Measurements from ENCODE around the gene SLC39A11.
"Not testable (repeated sequence)": the region's sequence is repeated elsewhere in the genome, so short reads cannot be mapped to it uniquely, and the experiment has no call there.

Gene SLC39A11

GRCh38 chr17:73069164-73069770, 23.2 kb downstream of the SLC39A11 start:
- DNase-seq (ENCODE audit: low spot score in 2 of 2) (no peak), ATAC-seq (no peak)
- Mint-ChIP-seq H3K4me3 (no peak overlapping the region), H3K27ac (no peak overlapping the region), H3K36me3 (no peaks in the 10 kb centered on the region), H3K9me3 (no peaks in the 10 kb centered on the region), H3K4me1 (peaks cover 17% of the 10 kb centered on the region)

GRCh38 chr17:73068322-73069153, 23.9 kb downstream of the SLC39A11 start:
- ATAC-seq (no peak), DNase-seq (ENCODE audit: low spot score in 2 of 2) (no peak)
- Mint-ChIP-seq H3K9me3 (no peaks in the 10 kb centered on the region), H3K36me3 (no peaks in the 10 kb centered on the region), H3K4me1 (peaks cover 20% of the 10 kb centered on the region), H3K4me3 (no peak overlapping the region), H3K27ac (no peak overlapping the region)

GRCh38 chr17:73067699-73068098, 24.8 kb downstream of the SLC39A11 start:
- not testable (repeated sequence) for ATAC-seq, H3K27ac Mint-ChIP-seq
- H3K4me1 Mint-ChIP-seq = peaks cover 20% of the 10 kb centered on the region

GRCh38 chr17:73067075-73067474, 25.4 kb downstream of the SLC39A11 start:
- ATAC-seq (no peak), DNase-seq (ENCODE audit: low spot score in 2 of 2) (no peak)
- Mint-ChIP-seq H3K4me3 (no peak overlapping the region), H3K9me3 (no peaks in the 10 kb centered on the region), H3K27ac (no peak overlapping the region), H3K36me3 (no peaks in the 10 kb centered on the region), H3K4me1 (peaks cover 18% of the 10 kb centered on the region)

More at GRCh38 chr17:73067699-73068098, 24.8 kb downstream of the SLC39A11 start:
- H3K9me3 Mint-ChIP-seq; H3K4me3 Mint-ChIP-seq; H3K36me3 Mint-ChIP-seq; DNase-seq (ENCODE audit: low spot score in 2 of 2): not testable (repeated sequence)

- H3K4me1 Mint-ChIP-seq = peaks cover 14% of the 10 kb centered on the region
- no peak overlapping the region for H3K27ac Mint-ChIP-seq
- H3K36me3 Mint-ChIP-seq = no peaks in the 10 kb centered on the region
- H3K4me3 Mint-ChIP-seq = no peak overlapping the region
- ATAC-seq (no peak), DNase-seq (ENCODE audit: low spot score in 2 of 2) (no peak)
- H3K9me3 Mint-ChIP-seq = no peaks in the 10 kb centered on the region
Observed at GRCh38 chr17:73066148-73066884, 26.2 kb downstream of the SLC39A11 start.

- ATAC-seq = no peak
Observed at GRCh38 chr17:73065376-73065775, 27.1 kb downstream of the SLC39A11 start.

GRCh38 chr17:73064084-73064938, 28.2 kb downstream of the SLC39A11 start:
- Mint-ChIP-seq H3K9me3 (no peaks in the 10 kb centered on the region), H3K27ac (no peak overlapping the region)
- no peak for DNase-seq (ENCODE audit: low spot score in 2 of 2)

More at GRCh38 chr17:73065376-73065775, 27.1 kb downstream of the SLC39A11 start:
- H3K9me3 Mint-ChIP-seq = no peaks in the 10 kb centered on the region
- H3K36me3 Mint-ChIP-seq = no peaks in the 10 kb centered on the region
- H3K27ac Mint-ChIP-seq = peak overlapping the region; percentile 32
- H3K4me3 Mint-ChIP-seq = no peak overlapping the region
- H3K4me1 Mint-ChIP-seq = peaks cover 14% of the 10 kb centered on the region
- no peak for DNase-seq (ENCODE audit: low spot score in 2 of 2)

GRCh38 chr17:73062726-73063125, 29.8 kb downstream of the SLC39A11 start:
- Mint-ChIP-seq H3K4me3 (no peak overlapping the region), H3K36me3 (no peaks in the 10 kb centered on the region), H3K9me3 (no peaks in the 10 kb centered on the region), H3K27ac (no peak overlapping the region), H3K4me1 (peaks cover 8% of the 10 kb centered on the region)
- DNase-seq (ENCODE audit: low spot score in 2 of 2) = no peak
- no peak for ATAC-seq

More at GRCh38 chr17:73064084-73064938, 28.2 kb downstream of the SLC39A11 start:
- no peak for ATAC-seq
- Mint-ChIP-seq H3K4me1 (peaks cover 14% of the 10 kb centered on the region), H3K36me3 (no peaks in the 10 kb centered on the region), H3K4me3 (no peak overlapping the region)

GRCh38 chr17:73061161-73061560, 31.3 kb downstream of the SLC39A11 start:
- ATAC-seq = no peak
- Mint-ChIP-seq H3K36me3 (no peaks in the 10 kb centered on the region), H3K4me1 (peaks cover 8% of the 10 kb centered on the region), H3K27ac (no peak overlapping the region), H3K9me3 (no peaks in the 10 kb centered on the region), H3K4me3 (no peak overlapping the region)
- DNase-seq (ENCODE audit: low spot score in 2 of 2) = no peak

GRCh38 chr17:73060721-73061120, 31.8 kb downstream of the SLC39A11 start:
- ATAC-seq = no peak
- Mint-ChIP-seq H3K4me3 (no peak overlapping the region), H3K27ac (no peak overlapping the region)

GRCh38 chr17:73059713-73060112, 32.8 kb downstream of the SLC39A11 start:
- ATAC-seq; H3K36me3 Mint-ChIP-seq; H3K9me3 Mint-ChIP-seq; H3K4me3 Mint-ChIP-seq; H3K4me1 Mint-ChIP-seq; H3K27ac Mint-ChIP-seq; DNase-seq (ENCODE audit: low spot score in 2 of 2): not testable (repeated sequence)

More at GRCh38 chr17:73060721-73061120, 31.8 kb downstream of the SLC39A11 start:
- H3K36me3 Mint-ChIP-seq = no peaks in the 10 kb centered on the region
- peaks cover 8% of the 10 kb centered on the region for H3K4me1 Mint-ChIP-seq
- no peaks in the 10 kb centered on the region for H3K9me3 Mint-ChIP-seq
- no peak for DNase-seq (ENCODE audit: low spot score in 2 of 2)

GRCh38 chr17:73058022-73058421, 34.5 kb downstream of the SLC39A11 start:
- Mint-ChIP-seq H3K4me1 (no peaks in the 10 kb centered on the region), H3K4me3 (no peak overlapping the region), H3K27ac (no peak overlapping the region), H3K9me3 (no peaks in the 10 kb centered on the region), H3K36me3 (no peaks in the 10 kb centered on the region)
- DNase-seq (ENCODE audit: low spot score in 2 of 2) = no peak
- no peak for ATAC-seq

- Mint-ChIP-seq H3K4me3 (no peak overlapping the region), H3K4me1 (peaks cover 3% of the 10 kb centered on the region), H3K27ac (peak overlapping the region; percentile 52), H3K36me3 (no peaks in the 10 kb centered on the region), H3K9me3 (no peaks in the 10 kb centered on the region)
- ATAC-seq (no peak), DNase-seq (ENCODE audit: low spot score in 2 of 2) (no peak)
Observed at GRCh38 chr17:73057196-73057595, 35.3 kb downstream of the SLC39A11 start.

GRCh38 chr17:73052923-73053322, 39.6 kb downstream of the SLC39A11 start:
- no peak for DNase-seq (ENCODE audit: low spot score in 2 of 2)
- ATAC-seq = no peak
- H3K27ac Mint-ChIP-seq = no peak overlapping the region
- H3K36me3 Mint-ChIP-seq = no peaks in the 10 kb centered on the region
- H3K4me1 Mint-ChIP-seq = peaks cover 6% of the 10 kb centered on the region
- H3K9me3 Mint-ChIP-seq = no peaks in the 10 kb centered on the region
- no peak overlapping the region for H3K4me3 Mint-ChIP-seq

GRCh38 chr17:73050797-73051196, 41.7 kb downstream of the SLC39A11 start:
- DNase-seq (ENCODE audit: low spot score in 2 of 2) (no peak), ATAC-seq (no peak)
- no peaks in the 10 kb centered on the region for H3K36me3 Mint-ChIP-seq
- no peaks in the 10 kb centered on the region for H3K9me3 Mint-ChIP-seq
- no peak overlapping the region for H3K27ac Mint-ChIP-seq
- peaks cover 10% of the 10 kb centered on the region for H3K4me1 Mint-ChIP-seq
- H3K4me3 Mint-ChIP-seq = no peak overlapping the region
